Stimulated activated CD4-positive, alpha-beta T cell treated with anti-CD3 and anti-CD28 coated beads, TNF-alpha, amount 100 ng/mL, for 24 hours (primary cell): Measurements from ENCODE around the gene TRERF1.

ENCODE experiments used
- DNase-seq, 3 experiments: peaks; one replicate each; pipeline ENCODE4 v3.0.0-alpha.2; 2020; ENCODE audit warnings: low read depth in 3 of 3

The TRERF1 gene

DNA sequence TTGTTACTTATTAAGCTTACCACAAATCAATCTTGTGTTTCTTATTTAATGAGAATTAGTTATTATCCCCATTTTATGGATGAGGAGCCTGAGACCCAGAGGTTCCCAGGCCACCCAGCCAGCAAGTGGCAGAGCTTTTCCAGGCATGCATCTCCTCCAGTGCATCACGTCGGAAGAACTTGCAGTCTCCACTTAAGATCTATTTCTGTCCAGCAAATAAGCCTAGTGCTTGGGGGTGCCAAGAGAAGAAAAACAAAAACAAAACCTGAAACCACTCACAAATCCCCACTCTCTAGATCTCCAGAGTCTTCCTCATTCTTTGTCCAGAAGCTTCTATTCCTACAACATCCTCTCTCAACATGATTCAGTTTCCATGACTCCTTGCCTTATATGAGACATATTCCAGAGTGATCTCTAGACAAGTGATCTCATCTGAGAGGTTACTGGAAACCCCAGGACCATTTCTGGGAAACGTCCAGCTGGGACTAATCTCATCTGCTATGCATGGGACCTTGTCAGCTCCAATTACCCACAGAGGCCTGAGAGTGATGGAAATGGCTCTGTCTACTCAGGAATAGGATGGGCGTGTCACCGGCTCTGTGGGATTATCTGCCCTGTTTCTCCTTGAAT is 261.1 kb downstream of the TRERF1 start:
- no peak for DNase-seq

DNA sequence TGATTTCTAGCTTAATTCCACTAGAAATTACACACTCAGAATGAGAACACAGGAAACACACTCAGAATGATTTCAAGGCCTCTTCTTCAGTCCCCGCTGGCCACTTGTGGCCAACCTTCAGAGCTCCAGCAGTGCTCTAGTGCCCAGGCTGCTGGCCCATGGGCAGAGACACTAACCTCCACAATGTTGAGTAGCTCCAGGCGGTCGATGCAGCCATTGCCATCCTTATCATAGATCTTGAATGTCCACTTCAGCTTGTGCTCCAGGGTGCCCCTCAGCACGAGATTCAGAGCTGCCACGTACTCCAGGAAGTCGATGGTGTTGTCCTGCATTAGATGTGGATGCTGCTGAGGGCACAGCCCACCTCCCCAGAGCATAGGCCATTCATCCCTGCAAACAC is 263.3 kb downstream of the TRERF1 start:
- DNase-seq, result no peak

DNA sequence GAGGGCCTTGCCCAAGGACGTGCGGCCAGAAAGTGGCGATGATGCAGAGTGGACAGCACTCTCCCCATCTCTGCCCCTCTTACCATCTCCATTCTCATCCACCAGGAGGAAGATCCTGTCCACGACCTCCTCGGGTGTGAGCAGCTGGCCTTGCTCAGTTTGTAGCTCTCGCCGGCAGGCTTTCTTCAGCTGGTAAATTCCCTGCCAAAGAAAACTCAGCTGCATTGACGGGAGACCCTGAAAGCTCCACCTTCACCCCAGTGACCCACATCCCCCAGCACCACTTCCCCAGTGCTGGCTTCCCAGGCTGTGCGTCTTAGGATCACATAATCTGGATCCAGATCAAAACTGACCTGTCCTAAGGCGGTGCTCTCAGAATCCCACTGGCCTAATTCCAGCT is 266.1 kb downstream of the TRERF1 start:
- no peak for DNase-seq

DNA sequence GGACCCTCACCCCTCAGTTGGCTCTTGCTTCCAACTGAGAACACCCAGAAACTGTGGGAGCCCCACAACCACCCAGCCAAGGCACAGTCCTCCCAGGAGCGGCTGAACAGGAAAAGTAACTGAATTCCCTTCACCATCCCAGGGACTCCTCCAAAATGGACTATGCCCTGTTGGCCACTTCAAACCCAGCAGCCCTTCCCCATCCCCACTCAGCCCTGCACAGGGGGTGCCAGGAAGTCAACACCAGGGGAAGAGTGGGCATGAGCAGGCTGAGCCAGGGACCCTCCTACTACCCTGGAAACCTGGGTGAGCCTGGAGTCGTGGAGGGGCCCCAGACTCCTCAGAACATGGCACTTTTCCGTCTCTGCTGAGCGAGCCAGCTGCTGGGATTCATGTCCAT is 267.3 kb downstream of the TRERF1 start:
- DNase-seq, result no peak

DNA sequence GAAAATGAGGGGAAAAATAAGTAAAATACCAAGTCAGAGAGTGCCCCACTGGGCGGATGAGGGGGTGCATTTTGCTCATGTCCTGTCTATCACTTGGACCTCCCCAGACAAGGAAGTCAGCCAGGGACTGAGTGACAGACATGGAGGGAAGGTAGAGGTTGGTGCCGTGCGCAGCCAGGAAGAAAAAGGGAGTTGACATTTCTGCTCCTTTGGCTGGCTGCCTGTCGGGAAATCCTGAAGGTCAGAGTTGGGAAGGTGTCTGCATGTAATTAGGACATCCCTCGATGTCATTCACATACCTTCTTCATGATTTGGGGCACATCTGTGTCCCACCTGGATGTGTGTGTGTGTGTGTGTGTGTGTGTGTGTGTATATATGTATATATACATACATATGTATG is 269.6 kb downstream of the TRERF1 start:
- DNase-seq, result no peak

DNA sequence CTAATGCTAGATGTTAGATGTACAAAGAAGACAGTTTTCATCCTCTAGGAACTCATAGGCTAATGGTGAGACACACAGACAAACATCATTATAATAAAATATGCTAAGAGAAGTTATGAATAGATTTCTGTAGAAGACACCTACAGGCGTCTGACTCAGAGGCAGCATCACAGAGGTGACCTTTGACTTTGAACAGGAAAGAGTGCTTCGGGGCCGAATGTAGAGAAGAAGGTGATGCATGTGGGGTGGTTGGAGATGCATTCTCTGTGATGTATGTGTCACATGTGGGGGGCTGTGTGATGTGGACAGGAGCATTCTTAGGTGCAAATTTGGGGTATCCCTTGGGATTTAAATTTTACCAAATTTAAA is 271.8 kb downstream of the TRERF1 start:
- DNase-seq, result peak in 1 of 3 experiments; percentile 20

DNA sequence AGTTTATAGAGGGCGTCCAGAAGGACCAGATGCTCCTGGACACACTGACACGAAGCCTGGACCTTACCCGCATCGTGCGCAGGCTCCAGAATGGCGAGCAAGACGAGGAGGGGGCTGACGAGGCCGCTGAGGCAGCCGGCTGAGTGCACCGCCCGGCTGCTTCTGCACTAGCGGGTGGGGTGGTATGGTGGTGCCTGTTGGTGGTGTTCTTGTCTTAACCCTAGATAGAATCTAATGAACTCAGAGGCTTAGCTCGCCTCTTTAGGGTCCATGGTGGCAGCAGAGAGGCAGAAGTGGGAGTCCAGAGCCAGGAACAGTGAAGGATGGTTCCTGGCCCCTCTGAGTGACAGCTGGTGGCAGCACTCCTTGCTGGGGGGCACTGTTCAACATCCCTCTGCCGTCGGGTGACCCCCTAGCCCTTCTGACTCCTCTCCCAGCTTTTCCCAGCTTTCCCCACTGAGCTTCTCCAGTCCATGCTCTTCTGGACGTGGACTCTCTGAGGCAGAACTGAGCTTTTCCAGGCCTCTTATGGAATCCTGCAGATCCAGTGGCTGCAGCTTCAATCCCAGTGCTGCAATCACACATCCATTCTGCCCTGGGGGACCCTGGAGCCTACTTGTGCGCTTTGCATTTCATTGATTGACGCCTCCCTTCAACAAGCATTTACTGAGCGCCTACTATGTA is 272.3 kb downstream of the TRERF1 start:
- DNase-seq, result no peak

DNA sequence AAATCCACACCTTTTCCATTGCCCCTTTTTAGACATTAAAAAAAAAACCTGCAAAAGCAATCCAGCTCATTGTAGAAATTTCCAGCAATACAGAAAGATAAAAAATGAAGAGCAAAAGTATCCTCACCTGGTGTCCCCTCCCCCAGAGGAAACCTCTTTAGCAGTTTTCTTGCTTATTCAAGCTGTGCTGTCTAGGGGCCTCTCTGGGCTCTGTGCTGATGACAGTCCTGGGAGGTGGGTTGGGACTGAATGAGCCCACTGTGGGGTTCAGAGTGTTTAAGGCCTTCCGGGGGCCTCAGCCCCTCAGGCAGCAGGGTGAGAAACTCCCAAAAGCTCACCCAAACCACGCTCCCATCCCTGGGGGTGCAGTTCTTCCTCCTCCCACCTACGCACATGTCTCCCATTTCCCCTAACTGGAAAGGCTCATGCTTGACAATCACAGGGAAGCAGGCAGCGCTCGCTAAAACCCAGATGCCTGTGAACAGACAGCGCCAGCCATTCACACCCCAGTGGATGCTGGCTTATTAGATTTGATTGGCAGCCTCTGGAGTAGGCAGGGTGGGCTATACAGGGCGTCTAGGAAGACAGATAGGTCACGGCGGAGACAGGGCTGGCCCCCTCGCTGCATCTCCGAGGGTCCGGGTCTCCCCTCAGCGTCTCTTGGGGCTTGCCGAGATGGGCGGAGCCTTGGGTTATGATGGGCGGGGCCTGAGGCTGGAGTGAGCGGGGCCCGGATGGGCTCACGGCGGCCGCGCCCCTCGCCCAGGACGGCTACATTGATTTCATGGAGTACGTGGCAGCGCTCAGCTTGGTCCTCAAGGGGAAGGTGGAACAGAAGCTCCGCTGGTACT is 274.0 kb downstream of the TRERF1 start:
- no peak for DNase-seq

DNA sequence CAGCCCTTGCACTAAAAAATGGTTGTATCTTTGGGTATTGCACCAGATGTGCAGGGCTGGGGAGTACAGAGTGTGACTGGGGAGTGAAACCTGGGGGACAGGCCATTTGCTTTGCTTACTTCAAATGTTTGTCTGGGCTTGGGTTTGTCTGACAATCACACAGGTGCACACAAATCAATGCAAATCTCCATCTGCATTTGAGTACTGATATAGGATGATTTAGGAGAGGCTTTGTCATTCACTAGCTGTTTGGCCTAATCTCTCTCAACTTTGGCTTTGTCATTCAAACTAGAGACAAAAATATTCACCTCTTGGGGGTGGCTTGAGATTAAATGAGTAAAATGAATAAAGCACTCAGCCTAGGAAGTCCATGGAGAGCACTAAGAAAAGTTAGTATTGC is 274.7 kb downstream of the TRERF1 start:
- DNase-seq, result no peak

DNA sequence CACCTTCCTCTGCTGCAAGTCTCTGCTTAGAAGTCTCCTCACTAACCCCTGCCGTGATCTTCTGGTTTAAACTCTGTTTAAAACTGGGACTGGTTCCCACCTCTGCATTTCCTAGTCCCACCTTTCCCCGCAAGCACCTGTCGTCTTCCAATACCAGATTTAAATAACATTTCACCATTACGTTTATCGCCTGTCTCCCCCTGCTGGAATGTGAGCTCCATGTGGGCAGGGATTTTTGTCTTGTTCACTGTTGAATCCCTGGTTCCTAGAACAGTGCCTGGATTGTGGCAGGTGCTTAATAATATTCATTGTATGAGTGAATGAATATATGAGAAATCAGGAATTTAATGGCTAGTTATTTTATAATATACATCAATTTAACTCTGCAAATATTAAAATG is 275.9 kb downstream of the TRERF1 start:
- no peak for DNase-seq
